Right hindlimb (tissue), 1 donor: Measurements from ENCODE around the gene HECTD4.

Experiments used
- DNase-seq: peaks from one replicate; pipeline ENCODE4 v3.0.0-alpha.2; 2018

The HECTD4 gene

DNA sequence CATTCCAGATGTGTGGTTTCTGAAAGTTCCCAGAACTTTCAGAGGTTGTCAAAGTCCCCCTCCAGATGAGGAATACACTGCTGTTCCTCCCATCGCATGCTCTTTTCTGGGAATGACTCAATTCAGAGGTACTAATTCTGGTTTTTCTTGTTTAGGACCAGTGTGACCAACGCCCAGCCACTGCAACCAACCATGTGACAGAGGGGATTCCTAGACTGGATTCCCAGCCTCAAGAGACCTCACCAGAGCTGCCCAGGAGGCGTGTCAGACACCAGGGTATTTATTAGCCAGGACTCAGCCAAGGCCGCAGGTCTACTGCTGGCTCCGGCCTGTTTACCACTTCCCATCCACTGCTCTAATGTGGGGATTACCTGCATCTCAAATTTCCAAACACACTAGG is 232.6 kb downstream of the HECTD4 start:
- no peak for DNase-seq

GRCh38 chr12:112148031-112148513 is 234.2 kb downstream of the HECTD4 start:
- DNase-seq = no peak

GRCh38 chr12:112146123-112146522 is 236.1 kb downstream of the HECTD4 start:
- no peak for DNase-seq

GRCh38 chr12:112140728-112141127 is 241.5 kb downstream of the HECTD4 start:
- no peak for DNase-seq

DNA sequence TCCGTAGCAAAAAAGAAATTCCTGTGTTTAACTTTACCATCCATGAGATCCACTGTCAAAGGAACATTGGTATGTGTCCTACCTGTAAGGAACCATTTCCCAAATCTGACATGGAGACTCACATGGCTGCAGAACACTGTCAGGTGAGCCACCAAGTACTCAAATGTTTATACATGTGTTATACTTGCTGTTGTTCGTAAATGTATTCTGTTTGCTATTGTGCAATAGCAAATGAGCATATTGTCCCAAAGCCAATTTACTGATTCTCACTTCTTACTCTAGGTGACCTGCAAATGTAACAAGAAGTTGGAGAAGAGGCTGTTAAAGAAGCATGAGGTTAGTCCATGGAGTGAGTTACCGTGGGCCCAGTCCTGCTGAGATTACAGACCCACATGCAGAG is 247.5 kb downstream of the HECTD4 start:
- no peak for DNase-seq

DNA sequence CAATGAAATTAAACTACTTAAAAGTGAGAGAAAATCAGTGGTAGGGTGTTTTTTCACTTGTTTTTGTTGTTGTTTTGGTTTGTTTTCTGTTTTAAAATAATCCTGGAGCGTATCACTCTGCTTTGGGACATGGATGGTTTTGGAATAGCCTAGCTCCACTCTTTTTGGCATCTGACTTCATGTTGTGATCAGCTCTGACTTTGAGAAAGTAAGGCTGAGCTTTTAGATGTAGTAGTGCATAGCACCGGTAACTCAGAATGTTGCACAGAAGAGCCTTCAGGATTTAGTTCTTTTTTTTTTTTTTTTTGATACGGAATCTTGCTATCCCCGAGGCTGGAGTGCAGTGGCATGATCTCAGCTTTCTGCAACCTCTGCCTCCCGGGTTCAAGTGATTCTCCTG is 248.8 kb downstream of the HECTD4 start:
- DNase-seq = no peak

GRCh38 chr12:112131686-112132085 is 250.5 kb downstream of the HECTD4 start:
- no peak for DNase-seq

- DNase-seq = no peak
Measured at GRCh38 chr12:112130441-112130998, 251.7 kb downstream of the HECTD4 start.

GRCh38 chr12:112126911-112127310 is 255.3 kb downstream of the HECTD4 start:
- DNase-seq = no peak

DNA sequence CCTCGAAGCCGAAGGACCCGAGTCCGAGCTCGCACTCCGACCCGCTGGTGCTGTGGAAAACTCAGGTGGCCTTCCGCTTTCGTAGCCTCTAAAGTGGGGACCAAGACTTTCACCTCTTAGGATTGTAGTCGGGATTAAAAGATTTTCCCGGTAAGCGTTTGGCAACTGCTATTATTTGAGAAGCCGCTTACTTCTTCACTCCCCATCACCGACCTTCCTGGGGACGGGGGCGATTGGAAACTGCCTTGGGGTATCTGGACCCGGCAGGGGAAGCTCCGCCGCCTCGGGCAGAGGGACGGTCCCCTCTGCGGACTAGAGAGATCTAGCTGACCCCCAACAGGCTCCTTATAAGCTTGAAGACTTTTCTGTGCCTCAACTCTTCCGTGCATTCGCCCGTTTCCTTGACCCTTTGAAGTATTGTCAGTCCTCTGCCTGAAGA is 256.2 kb downstream of the HECTD4 start:
- DNase-seq = no peak

DNA sequence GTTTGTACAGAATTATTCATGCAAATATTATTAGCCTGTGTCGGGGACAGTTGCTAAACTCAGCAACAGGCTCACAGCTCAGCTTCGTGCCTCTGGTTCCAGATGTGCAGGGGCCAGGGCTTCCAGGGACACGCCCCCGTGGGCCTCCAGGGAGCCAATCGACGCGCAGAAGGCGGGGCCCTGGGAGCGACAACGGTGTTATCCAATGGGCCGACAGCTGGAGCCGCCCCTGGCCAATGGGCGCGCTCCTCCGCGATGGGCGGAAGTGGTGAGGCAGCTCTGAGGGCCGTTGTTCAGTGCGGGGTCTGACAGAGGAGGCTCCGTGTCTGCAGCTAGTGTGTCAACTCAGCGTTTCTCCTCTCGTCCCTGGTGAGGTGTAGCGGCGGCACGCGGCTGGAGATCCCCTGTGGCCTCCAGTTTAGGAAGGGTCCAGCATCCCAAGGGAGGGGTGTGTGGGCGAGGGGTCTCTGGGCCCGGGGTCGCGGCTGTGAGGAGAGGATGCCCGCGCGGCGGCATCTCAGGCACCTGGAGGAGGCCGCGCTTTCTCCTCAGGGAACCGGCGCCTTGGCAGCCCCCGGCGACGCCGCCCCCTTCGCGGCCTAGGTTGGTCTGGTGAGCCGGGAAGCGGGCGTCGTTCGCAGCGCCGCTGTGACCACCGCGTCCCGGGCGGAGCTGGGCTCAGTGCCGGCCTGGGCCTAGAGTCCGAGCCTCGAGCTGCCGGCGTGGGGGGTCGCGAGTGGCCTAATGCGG is 256.8 kb downstream of the HECTD4 start, which contains the start of gene TRAFD1:
TRAFD1 (plus strand) TSS at position 311 of the 750 bp plus-strand sequence. CDS start 4,963 bp downstream, outside the sequence.
- DNase-seq = peak; percentile 99

DNA sequence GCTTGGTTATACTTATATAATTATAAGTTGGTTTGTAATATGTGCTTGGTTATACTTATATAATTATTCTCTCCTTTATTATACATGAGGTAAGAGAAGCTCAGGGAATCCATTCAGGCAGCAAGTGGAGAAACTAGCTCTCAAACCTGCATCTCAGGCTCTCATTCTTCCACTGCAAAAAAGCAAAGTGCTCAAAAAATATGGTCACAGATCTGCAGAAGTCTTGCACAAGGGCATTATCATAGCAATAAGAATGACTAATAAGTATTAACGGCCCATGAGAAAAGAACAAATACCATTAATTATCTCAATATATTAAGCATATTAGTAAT is 257.3 kb downstream of the HECTD4 start:
- DNase-seq = no peak

GRCh38 chr12:112122823-112123690 is 259.2 kb downstream of the HECTD4 start:
- DNase-seq = no peak

- peak; percentile 88 for DNase-seq
Measured at GRCh38 chr12:112121780-112122565, 260.3 kb downstream of the HECTD4 start.

- no peak for DNase-seq
Measured at GRCh38 chr12:112117685-112118084, 264.5 kb downstream of the HECTD4 start.

DNA sequence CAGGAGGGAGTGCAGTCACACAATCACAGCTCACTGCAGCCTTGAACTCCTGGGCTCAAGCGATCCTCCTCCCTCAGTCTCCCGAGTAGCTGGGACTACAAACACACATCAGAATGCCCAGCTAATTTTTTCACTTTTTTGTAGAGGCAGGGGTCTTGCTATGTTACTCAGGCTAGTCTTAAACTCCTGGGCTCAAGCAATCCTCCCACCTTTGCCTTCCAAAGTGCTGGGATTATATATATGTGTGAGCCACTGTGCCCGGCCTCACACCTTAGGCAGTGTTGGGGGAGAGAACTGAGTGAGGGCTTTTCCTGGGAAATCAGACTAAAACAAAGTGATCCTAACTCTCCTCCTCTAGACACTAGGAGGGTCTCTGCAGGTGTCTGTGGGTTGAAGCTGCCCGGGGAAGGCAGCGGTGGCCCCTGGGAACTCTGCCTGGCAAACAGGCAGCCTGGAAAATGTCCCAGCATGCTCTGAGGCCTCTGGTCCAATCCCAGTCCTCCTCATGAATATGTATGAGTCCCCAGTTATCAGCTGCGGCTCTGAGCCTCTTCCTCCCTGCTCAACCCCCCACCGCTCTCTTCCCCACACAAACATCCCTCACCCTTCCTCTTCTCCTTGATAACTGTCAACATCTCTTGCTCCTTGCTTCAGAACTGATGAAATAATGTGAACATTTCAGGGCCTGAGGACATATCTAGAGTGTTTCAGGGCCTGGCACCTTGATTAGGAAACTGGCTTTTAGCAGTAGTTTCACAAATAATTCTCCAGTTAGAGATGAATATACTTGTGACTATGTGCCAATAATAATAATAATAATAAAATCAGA is 265.8 kb downstream of the HECTD4 start:
- DNase-seq = peak; percentile 33

DNA sequence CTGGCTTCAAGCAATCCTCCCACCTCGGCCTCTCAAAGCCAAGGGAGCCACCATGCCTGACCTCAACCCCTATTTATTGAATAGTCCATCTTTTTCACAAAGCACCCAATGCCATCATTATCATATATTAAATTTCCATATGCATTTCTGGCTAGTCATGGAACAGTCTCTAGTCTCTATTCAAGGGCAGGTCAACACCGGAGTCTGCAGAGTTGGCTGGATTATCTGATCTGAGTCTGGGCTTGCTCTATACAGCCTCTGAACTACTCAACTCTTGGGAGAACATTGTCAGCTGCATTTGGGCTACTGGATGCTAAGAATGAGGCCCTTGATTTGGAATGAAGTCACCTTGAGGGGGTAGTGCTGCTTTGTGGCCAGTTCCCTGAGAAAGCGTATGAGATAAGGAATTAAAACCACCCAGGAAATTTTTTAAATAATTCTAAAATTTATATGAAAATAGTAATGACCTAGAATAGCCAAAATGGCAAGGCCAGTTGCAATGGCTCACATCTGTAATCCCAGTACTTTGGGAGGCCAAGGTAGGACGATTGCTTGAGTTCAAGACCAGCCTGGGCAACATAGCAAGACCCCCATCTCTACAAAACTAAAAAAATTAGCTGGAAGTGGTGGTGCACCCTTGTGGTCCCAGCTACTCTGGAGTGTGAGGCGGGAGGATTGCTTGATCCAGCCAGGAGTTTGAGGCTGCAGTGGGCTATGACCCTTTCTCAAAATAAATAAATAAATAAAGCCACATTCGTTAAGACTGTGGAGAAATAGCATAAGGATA is 266.8 kb downstream of the HECTD4 start:
- no peak for DNase-seq

- DNase-seq = no peak
Measured at GRCh38 chr12:112112409-112113133, 269.7 kb downstream of the HECTD4 start.

DNA sequence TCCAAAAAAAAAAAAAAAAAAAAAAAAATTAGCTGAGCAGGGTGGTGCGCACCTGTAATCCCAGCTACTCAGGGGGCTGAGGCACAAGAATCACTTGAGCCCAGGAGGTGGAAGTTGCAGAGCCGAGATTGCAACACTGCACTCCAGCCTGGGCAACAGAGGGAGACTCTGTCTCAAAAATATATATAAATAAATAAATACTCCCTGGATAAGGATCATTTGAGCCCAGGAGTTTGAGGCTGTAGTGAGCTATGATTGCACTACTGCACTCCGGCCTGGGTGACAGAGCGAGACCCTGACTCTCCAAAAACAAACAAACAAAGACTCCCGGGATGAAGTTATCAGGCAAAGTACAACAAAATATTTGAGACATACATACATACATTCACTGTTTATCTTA is 270.3 kb downstream of the HECTD4 start:
- DNase-seq = no peak
